ENCODE measurements around the gene HBEGF.
"Not testable (repeated sequence)": the region's sequence is repeated elsewhere in the genome, so short reads cannot be mapped to it uniquely, and the experiment has no call there.

The HBEGF gene

GRCh38 chr5:140361901-140362300 is 15.5 kb upstream of the HBEGF start:
- DNase-seq (ENCODE audit: extremely low read depth in 1 of 2, low read depth in 1 of 2) = no peak

- DNase-seq (ENCODE audit: extremely low read depth in 1 of 2, low read depth in 1 of 2) = no peak
Observed at GRCh38 chr5:140360681-140361479, 14.5 kb upstream of the HBEGF start.

- DNase-seq (ENCODE audit: extremely low read depth in 1 of 2, low read depth in 1 of 2) = no peak
Observed at GRCh38 chr5:140360101-140360500, 13.7 kb upstream of the HBEGF start, which contains the start of gene SLC4A9. Gene SLC4A9, plus strand, starts transcription at chr5:140360194. Its CDS starts 43 bp downstream, at chr5:140360237.

- no peak for DNase-seq (ENCODE audit: extremely low read depth in 1 of 2, low read depth in 1 of 2)
Observed at GRCh38 chr5:140358738-140359310, 12.4 kb upstream of the HBEGF start.

- peak; percentile 37 to 60 for DNase-seq (ENCODE audit: extremely low read depth in 1 of 2, low read depth in 1 of 2)
Observed at GRCh38 chr5:140357726-140358093, 11.3 kb upstream of the HBEGF start.

- no peak for DNase-seq (ENCODE audit: extremely low read depth in 1 of 2, low read depth in 1 of 2)
Observed at GRCh38 chr5:140356853-140357725, 10.7 kb upstream of the HBEGF start.

GRCh38 chr5:140355546-140355945 is 9.1 kb upstream of the HBEGF start:
- no peak for DNase-seq (ENCODE audit: extremely low read depth in 1 of 2, low read depth in 1 of 2)

- no peak for DNase-seq (ENCODE audit: extremely low read depth in 1 of 2, low read depth in 1 of 2)
Observed at GRCh38 chr5:140351609-140352334, 5.4 kb upstream of the HBEGF start.

- no peak for DNase-seq (ENCODE audit: extremely low read depth in 1 of 2, low read depth in 1 of 2)
Observed at GRCh38 chr5:140349244-140349643, 2.8 kb upstream of the HBEGF start.

GRCh38 chr5:140348104-140348503 is 1.7 kb upstream of the HBEGF start:
- DNase-seq (ENCODE audit: extremely low read depth in 1 of 2, low read depth in 1 of 2) = no peak

GRCh38 chr5:140347360-140347759 is 957 bp upstream of the HBEGF start:
- DNase-seq (ENCODE audit: extremely low read depth in 1 of 2, low read depth in 1 of 2) = no peak

GRCh38 chr5:140345919-140346347 is 470 bp downstream of the HBEGF start:
- DNase-seq (ENCODE audit: extremely low read depth in 1 of 2, low read depth in 1 of 2) = no peak

- DNase-seq (ENCODE audit: extremely low read depth in 1 of 2, low read depth in 1 of 2) = no peak
Observed at GRCh38 chr5:140344683-140345423, 1.6 kb downstream of the HBEGF start.

- not testable (repeated sequence) for DNase-seq (ENCODE audit: extremely low read depth in 1 of 2, low read depth in 1 of 2)
Observed at GRCh38 chr5:140343849-140344248, 2.6 kb downstream of the HBEGF start.

- DNase-seq (ENCODE audit: extremely low read depth in 1 of 2, low read depth in 1 of 2) = no peak
Observed at GRCh38 chr5:140342896-140343295, 3.5 kb downstream of the HBEGF start.

GRCh38 chr5:140342287-140342686 is 4.1 kb downstream of the HBEGF start:
- no peak for DNase-seq (ENCODE audit: extremely low read depth in 1 of 2, low read depth in 1 of 2)

- DNase-seq (ENCODE audit: extremely low read depth in 1 of 2, low read depth in 1 of 2) = no peak
Observed at GRCh38 chr5:140341591-140341990, 4.8 kb downstream of the HBEGF start.

GRCh38 chr5:140340605-140341121 is 5.7 kb downstream of the HBEGF start:
- no peak for DNase-seq (ENCODE audit: extremely low read depth in 1 of 2, low read depth in 1 of 2)

- DNase-seq (ENCODE audit: extremely low read depth in 1 of 2, low read depth in 1 of 2) = no peak
Observed at GRCh38 chr5:140339636-140340035, 6.8 kb downstream of the HBEGF start.

- no peak for DNase-seq (ENCODE audit: extremely low read depth in 1 of 2, low read depth in 1 of 2)
Observed at GRCh38 chr5:140338908-140339307, 7.5 kb downstream of the HBEGF start.
